ENCODE measurements around the gene ERRFI1.
"Not testable (repeated sequence)": the region's sequence is repeated elsewhere in the genome, so short reads cannot be mapped to it uniquely, and the experiment has no call there.

Gene ERRFI1

DNA sequence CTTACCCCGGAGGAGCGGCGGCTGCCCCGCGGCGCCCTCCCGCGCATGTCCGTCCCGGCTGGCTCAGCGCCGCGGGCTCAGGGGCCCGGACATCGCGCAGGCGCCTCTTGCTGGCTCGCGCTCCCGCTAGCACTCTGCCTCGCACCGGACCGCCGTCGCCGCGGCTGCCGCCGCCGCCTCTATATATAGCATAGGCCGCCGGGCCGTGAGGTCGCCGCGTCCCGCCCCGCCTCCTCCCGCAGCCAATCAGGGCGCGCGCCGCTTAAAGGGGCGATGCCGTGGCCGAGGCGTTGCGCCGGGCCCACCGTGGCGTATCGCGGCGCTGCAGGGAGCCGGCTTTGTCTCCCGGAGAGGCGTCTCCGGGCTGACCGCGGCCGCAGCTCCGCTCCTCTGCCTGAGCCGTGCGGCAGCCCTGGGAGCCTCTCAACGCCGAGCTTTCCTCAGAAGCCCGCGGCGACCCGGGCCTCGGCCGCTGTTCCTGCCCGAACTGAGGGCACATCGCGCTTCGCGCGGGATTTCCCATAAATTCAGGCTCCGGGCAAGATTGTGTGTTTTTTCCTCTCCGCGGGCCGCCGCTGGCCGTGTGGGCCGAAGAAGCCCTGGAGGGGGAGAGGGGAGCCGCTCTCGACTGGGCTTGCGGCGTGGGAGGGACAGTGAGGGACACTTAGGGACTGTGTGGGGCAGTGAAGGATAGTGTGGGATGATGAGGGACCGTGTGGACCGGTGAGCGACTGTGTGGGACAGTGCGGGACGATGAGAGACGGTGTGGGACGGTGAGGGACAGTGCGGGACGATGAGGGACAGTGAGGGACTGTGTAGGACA is at the start of gene ERRFI1:
Gene ERRFI1 (minus strand): TSS at position 157 of the 823 bp plus-strand sequence. CDS start 10,690 bp downstream, outside the sequence.
- peak; percentile 91 for DNase-seq

GRCh38 chr1:8075511-8076051 is 49.5 kb upstream of the ERRFI1 start:
- no peak for DNase-seq

GRCh38 chr1:8073112-8073855 is 47.2 kb upstream of the ERRFI1 start:
- no peak for DNase-seq

DNA sequence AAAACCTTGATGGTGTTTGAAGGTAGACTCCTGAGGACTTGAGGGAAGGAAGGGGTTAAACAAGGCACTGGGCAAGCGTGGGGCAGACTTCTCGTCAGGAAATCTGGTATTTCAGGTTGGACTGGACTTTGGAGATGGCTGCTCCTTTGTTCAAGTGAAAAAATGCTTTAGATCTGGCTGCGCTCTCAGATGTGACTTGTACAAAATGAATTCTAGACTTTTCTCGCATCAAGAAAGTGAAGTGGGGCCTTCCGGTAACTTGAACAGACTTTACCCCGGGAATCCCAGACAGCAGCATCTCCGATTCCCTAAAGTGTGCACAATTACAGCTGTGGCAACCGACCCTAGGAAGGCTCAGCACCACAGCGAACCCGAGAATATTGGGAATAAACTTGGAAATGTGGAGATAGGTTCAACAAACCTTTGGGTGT is 44.3 kb upstream of the ERRFI1 start:
- DNase-seq: no peak

DNA sequence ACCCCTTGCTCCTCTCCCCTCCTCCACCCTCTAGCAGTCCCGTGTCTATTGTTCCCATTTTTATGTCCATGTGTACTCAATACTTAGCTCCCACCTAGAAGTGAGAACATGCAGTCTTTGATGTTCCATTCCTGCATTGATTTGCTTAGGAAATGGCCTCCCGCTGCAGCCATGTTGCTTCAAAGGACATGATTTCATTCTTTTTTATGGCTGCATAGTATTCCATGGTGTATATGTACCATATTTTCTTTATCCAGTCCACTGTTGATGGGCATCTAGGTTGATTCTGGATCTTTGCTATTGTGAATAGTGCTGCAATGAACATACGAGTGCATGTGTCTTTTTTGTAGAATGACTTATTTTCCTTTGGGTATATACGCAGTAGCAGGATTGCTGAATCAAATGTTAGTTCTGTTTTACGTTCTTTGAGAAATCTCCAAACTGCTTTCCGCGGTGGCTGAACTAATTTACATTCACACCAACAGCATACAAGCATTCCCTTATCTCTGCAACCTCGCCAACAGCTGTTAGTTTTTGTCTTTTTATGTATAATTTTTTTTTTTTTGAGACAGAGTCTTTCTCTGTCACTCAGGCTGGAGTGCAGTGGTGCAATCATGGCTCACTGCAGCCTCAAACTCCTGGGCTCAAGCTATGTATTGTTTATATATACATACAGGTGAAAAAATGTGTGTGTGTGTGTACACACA is 43.7 kb upstream of the ERRFI1 start:
- DNase-seq: not testable (repeated sequence)

DNA sequence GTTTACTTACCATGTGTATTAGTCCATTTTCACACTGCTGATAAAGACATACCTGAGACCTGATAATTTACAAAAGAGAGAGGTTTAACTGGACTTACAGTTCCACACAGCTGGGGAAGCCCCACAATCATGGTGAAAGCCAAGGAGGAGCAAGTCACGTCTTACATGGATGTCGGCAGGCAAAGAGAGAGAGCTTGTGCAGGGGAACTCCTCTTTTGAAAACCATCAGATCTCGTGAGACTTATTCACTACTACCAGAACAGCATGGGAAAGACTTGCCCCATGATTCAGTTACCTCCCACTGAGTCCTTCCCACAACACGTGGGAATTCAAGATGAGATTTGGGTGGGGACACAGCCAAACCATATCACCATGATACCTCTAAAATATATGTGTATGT is 39.3 kb upstream of the ERRFI1 start:
- DNase-seq: no peak

- no peak for DNase-seq
Measured at GRCh38 chr1:8063298-8064036, 37.4 kb upstream of the ERRFI1 start.

GRCh38 chr1:8062861-8063260 is 36.8 kb upstream of the ERRFI1 start:
- no peak for DNase-seq

DNA sequence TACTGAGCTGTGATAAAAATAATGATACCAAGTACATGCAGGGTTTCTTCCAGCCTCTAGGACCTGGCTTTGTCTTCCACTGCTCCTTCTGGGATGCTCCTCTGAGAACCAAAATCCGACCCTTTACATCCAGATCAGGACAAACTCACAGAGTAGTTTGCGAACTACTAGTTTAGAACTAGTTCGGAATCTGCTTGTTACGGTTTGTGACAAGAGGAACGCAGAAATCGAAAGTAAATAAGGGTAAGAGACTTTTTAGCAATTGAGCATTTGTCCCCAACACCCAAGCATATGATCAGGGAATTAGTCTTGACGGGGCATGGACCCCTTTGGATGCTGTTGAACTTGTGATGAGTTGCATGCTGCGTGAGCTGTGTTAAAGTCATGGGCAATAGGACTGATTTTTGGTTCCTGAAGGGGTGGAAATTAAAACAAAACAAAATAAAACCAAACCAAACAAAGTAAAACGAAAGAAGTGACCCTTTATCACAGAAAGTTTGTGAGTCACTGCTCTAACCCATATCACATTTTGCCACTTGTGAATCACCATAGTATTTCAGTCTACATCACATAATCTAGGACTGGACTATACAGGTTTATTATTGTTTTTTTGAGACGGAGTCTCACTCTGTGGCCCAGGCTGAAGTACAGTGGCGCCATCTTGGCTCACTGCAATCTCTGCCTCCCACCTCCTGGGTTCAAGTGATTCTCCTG is 35.7 kb upstream of the ERRFI1 start:
- no peak for DNase-seq

GRCh38 chr1:8061210-8061609 is 35.1 kb upstream of the ERRFI1 start:
- DNase-seq: peak; percentile 61

DNA sequence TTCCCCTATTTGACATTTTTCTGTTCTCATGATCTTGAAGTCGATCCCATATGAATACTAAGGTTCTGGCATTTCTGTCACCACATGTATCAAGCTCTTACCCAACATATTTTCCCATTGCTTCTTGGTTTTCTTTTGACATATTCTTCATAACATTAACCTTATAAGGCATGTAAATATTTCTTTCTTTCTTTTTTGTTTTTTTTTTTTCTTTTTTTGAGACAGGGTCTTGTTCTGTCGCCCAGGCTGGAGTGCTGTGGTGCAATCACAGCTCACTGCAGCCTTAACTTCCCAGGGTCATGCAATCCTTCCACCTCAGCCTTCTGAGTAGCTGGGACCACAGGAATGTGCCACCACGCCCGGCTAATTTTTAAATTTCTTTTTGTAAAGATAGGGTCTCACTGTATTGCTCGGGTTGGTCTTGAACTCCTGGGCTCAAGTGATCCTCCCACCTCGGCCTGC is 33.1 kb upstream of the ERRFI1 start:
- no peak for DNase-seq

DNA sequence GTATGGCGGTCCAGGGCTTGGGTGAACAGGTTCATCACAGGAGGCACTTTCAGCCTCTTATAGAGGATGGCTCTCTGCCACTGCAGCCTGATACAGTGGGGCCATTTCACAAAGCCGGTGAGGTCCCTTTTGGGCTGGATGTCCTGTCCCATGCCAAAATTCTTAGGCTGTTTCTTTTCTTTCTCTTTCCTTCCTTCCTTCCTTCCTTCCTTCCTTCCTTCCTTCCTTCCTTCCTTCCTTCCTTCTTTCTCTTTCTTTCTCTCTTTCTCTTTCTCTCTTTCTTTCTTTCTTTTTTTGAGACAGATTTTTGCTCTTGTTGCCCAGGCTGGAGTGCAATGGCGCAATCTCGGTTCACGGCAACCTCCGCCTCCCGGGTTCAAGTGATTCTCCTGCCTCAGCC is 31.7 kb upstream of the ERRFI1 start:
- DNase-seq: not testable (repeated sequence)

GRCh38 chr1:8055973-8056372 is 29.9 kb upstream of the ERRFI1 start:
- no peak for DNase-seq

GRCh38 chr1:8053878-8054567 is 27.9 kb upstream of the ERRFI1 start:
- no peak for DNase-seq

DNA sequence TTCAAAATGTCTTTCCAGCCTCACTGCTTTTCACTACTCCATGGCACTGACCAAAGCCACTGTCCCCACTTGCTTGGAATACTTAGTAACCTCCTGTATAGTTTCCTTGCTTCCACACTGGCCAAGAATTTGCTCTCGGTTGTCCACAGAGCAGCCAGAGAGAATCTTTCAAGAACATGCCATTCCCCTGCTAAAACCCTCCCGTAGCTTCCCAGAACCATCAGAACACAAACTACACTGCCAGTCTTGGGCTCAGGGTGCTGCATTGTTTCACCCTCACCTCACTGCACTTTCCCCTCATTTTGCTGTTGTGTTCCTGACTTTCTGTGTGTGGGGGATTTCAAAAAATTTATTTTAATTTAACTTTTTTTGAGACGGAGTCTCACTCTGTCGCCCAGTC is 25.5 kb upstream of the ERRFI1 start:
- no peak for DNase-seq

GRCh38 chr1:8049229-8049628 is 23.1 kb upstream of the ERRFI1 start:
- DNase-seq: not testable (repeated sequence)

- DNase-seq: peak; percentile 33
Measured at GRCh38 chr1:8047686-8048445, 21.8 kb upstream of the ERRFI1 start.

GRCh38 chr1:8047112-8047511 is 21.0 kb upstream of the ERRFI1 start:
- DNase-seq: no peak

DNA sequence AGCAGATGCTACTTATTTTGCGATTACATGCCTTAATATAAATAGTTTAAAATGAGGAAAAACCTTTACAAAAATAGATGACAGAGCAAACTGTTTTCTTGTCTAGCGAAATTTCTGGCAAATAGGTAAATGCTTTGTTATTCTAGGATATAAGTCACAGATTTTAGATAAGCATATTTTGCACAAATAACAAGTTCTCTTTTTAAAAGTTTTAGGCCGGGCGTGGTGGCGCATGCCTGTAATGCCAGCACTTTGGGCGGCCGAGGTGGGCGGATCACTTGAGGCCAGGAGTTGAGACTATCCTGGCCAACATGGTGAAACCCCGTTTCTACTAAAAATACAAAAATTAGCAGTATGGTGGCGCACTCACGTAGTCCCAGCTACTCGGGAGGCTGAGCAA is 20.3 kb upstream of the ERRFI1 start:
- DNase-seq: no peak

DNA sequence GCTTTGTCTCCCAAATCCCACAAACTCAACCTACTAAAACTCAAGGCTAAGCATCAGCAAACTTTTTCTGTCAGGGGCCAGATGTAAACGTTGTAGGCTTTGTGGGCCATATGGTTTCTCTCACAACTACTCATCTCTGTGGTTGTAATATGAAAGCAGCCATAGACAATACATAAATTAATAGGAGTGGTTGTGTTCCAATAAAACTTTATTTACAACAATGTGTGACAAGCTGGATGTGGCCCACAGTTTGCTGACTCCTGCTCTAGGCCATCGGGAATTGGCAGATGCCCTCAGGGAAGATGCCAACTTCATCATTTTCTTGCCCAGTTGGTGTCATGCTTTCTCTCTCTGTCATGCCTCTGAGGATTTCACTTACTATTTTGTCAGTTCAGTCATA is 17.5 kb upstream of the ERRFI1 start:
- no peak for DNase-seq

Measured in amniotic stem cell (primary cell).